Left renal pelvis (tissue), 4 donors: Measurements from ENCODE around the gene TNC. TPM values are rescaled to one million over a fixed set of nuclear protein-coding genes. Genes with fewer than 3 reads are reported as not detected.

Source experiments
- DNase-seq, 4 donors: peaks; one replicate each; pipeline ENCODE4 v3.0.0-alpha.2; 2013; ENCODE audit warnings: low read depth in 4 of 4, low spot score in 3 of 4
- polyA plus RNA-seq, 4 donors: library from polyadenylated mRNA; unstranded; fragments of 120-200 nt; gene quantifications; one replicate each; pipeline ENCODE4 v1.2.1, GENCODE V29; 2013; ENCODE audit not compliant: insufficient read length in 4 of 4

Gene TNC
- polyA plus RNA-seq, 4 donors: 228 to 410 (median 350) TPM

GRCh38 chr9:114981063-114981462 lies 136.9 kb downstream of the TNC start:
- no peak for DNase-seq

- DNase-seq: no peak
Observed at GRCh38 chr9:114973216-114973615, 144.7 kb downstream of the TNC start.

GRCh38 chr9:114972510-114973136 lies 145.3 kb downstream of the TNC start:
- DNase-seq: no peak

Other genes with a start within 250 kb of the TNC start
- gene TNFSF8, start 187.6 kb downstream of the TNC start, polyA plus RNA-seq: 1 to 10 TPM in 1 of 4 donors, under 1 TPM in 3; 0.41 to 1.1 (median 0.69) TPM